Parathyroid adenoma (tissue), 2 donors: ENCODE results near the gene STAT1.

Source experiments
- H2AFZ ChIP-seq: fragments of 300-600 bp; sonication (generic); one replicate; pipeline ENCODE4 v1.7.0; 2017; ENCODE audit warnings: antibody characterized with exemption, mild to moderate bottlenecking
- H3K27ac ChIP-seq: fragments of 300-600 bp; sonication (generic); one replicate; pipeline ENCODE4 v1.7.0; 2017
- H3K27me3 ChIP-seq: fragments of 300-600 bp; sonication (generic); one replicate; pipeline ENCODE4 v1.7.0; 2017; ENCODE audit warnings: low read length; ENCODE audit not compliant: control insufficient read depth, insufficient read depth
- H3K36me3 ChIP-seq: fragments of 300-600 bp; sonication (generic); one replicate; pipeline ENCODE4 v1.7.0; 2017; ENCODE audit warnings: low read length; ENCODE audit not compliant: control insufficient read depth, insufficient read depth
- H3K4me1 ChIP-seq: fragments of 300-600 bp; sonication (generic); one replicate; pipeline ENCODE4 v1.7.0; 2017; ENCODE audit warnings: control low read depth
- H3K4me2 ChIP-seq: fragments of 300-600 bp; sonication (generic); one replicate; pipeline ENCODE4 v1.7.0; 2017; ENCODE audit warnings: low read length
- H3K4me3 ChIP-seq: fragments of 300-600 bp; sonication (generic); one replicate; pipeline ENCODE4 v1.7.0; 2017; ENCODE audit warnings: low read depth, low read length
- H3K79me2 ChIP-seq: fragments of 300-600 bp; sonication (generic); one replicate; pipeline ENCODE4 v1.7.0; 2017; ENCODE audit warnings: control low read depth
- H3K9ac ChIP-seq: fragments of 300-600 bp; sonication (generic); one replicate; pipeline ENCODE4 v1.7.0; 2017; ENCODE audit warnings: mild to moderate bottlenecking
- H3K9me3 ChIP-seq: fragments of 300-600 bp; sonication (generic); one replicate; pipeline ENCODE4 v1.7.0; 2017; ENCODE audit warnings: low read length; ENCODE audit not compliant: control insufficient read depth
- CTCF ChIP-seq: fragments of 300-600 bp; sonication (generic); IDR thresholded peaks from one replicate; pipeline ENCODE4 v1.7.0; 2017; ENCODE audit warnings: antibody characterized with exemption, mild to moderate bottlenecking
- donor health status: primary hyperparathyroidism.

Gene STAT1

DNA sequence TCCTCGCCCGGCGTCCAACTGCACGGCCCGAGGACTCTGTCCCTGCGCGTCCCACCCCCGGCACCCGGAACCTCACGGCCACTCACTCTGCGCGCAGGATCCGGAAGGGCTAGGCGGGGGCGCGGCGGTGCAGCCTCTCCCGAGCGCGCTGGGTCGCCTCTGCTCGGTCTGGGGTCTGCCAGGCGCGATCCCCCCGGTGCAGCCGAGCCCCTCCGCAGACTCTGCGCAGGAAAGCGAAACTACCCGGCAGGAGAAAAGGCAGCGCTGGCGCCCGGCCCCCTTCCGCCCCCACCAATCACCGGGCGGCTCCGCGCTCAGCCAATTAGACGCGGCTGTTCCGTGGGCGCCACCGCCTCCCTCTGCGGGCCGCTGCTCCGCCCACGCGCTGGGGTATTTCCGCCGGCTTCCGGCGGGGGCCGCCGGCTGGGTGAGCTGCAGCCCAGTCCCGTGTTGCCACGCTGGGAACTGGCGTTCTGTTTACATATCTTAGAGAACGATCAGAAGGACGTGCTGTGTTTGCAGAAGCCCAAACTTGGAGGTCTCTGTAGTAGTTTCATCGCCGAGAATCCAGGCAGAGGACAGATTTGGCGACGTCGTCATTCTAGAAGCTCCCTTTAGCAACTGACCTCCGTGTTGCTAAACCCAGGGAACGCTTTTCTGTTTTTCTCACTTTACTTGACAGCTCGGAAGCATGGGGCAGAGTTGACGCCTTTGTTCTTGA is at the start of gene STAT1:
Gene STAT1, minus strand, starts transcription at position 240 of the 721 bp plus-strand sequence. CDS start 4,168 bp downstream, outside the sequence.
- H3K4me2 ChIP-seq, result peak within 1 kb of the TSS; percentile 94
- H2AFZ ChIP-seq, result peak within 1 kb of the TSS; percentile 80
- peaks cover 13% of the 10 kb centered on the region for H3K4me1 ChIP-seq
- peak within 1 kb of the TSS; percentile 91 for H3K27ac ChIP-seq
- peak; percentile 33 for TF ChIP-seq CTCF
- no peaks in the 10 kb centered on the region for H3K36me3 ChIP-seq
- no peaks in the 10 kb centered on the region for H3K27me3 ChIP-seq
- peak within 1 kb of the TSS; percentile 25 for H3K9ac ChIP-seq
- H3K79me2 ChIP-seq, result peaks cover 27% of the 10 kb centered on the region
- H3K9me3 ChIP-seq, result no peaks in the 10 kb centered on the region
- peak within 1 kb of the TSS; percentile 99 for H3K4me3 ChIP-seq

DNA sequence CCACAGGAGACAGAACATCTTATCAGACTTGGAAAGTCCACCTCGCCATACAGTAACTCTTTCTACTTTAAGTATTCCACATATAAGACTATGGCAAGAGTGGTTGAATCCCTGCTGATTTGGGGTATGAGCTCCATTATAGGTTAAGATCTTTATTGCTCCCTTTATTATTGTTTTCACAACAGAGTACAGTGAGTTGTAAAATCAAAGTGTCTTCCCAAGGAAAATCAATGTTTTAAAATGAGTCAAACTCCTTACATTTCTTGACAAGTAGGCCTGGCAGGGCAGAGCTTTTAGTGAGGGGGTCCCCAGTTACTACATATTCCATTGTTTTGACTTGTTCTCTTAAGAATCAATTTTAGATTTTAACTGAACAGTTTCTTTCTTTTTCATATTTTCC is 49.6 kb upstream of the STAT1 start:
- no peak overlapping the region for H3K4me2 ChIP-seq
- H3K4me1 ChIP-seq, result peaks cover 7% of the 10 kb centered on the region
- no peaks in the 10 kb centered on the region for H3K9me3 ChIP-seq
- no peak overlapping the region for H3K27ac ChIP-seq
- no peaks in the 10 kb centered on the region for H3K79me2 ChIP-seq
- H3K36me3 ChIP-seq, result no peaks in the 10 kb centered on the region
- H3K9ac ChIP-seq, result no peak overlapping the region
- no peak overlapping the region for H3K4me3 ChIP-seq
- no peaks in the 10 kb centered on the region for H3K27me3 ChIP-seq
- no peak for TF ChIP-seq CTCF
- no peak overlapping the region for H2AFZ ChIP-seq

DNA sequence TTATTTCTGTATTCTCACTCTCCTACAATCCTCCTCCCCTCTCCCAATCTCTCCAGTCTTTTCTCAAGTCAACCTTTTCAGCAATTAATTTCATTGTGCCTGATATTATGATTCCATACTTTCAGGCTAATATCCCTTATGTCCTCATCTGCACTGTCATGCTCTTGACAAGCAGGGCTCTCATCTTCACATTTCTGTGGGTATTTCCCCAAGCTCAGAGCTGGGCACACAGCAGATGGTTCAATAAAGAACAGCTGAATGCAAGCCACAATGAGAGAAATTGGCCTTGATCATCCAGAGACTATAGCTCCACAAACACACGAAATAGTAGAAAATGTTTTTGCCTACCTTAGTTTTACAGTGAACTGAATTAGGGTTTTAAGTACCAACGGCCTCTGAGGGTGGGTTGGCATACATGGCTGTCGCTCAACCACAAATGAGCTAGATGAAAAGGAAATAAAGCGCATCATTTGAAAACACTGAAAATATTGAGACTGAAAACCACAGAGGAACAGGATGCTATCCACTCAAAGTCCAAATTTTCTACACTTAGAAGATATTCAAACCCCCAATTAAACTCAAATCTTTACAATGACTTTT is 47.5 kb upstream of the STAT1 start:
- no peaks in the 10 kb centered on the region for H3K27me3 ChIP-seq
- no peaks in the 10 kb centered on the region for H3K36me3 ChIP-seq
- H3K4me3 ChIP-seq, result no peak overlapping the region
- no peak overlapping the region for H2AFZ ChIP-seq
- no peaks in the 10 kb centered on the region for H3K9me3 ChIP-seq
- no peaks in the 10 kb centered on the region for H3K79me2 ChIP-seq
- no peak overlapping the region for H3K27ac ChIP-seq
- TF ChIP-seq CTCF, result no peak
- peaks cover 4% of the 10 kb centered on the region for H3K4me1 ChIP-seq
- no peak overlapping the region for H3K9ac ChIP-seq
- H3K4me2 ChIP-seq, result no peak overlapping the region

DNA sequence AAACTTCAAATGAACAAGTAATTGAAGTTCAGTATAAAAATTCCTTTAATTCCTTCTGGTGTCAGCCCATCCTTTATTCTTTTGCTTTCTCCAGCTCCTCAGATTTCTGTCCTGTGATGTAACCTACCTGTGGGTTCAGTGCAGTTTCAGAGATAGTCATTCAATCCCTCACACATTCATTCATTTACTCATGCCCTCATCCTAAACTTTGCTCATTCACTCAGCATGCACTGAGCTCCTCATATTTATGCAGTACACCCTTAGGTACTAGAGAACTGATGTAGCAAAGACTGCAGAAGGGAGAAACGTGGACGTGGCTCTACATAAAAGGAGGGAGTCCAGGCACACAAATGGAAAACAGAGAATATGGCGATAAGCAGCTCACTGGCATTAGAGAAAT is 45.3 kb upstream of the STAT1 start:
- H3K4me2 ChIP-seq, result no peak overlapping the region
- no peaks in the 10 kb centered on the region for H3K27me3 ChIP-seq
- no peaks in the 10 kb centered on the region for H3K4me1 ChIP-seq
- H3K36me3 ChIP-seq, result no peaks in the 10 kb centered on the region
- H3K9ac ChIP-seq, result no peak overlapping the region
- no peak for TF ChIP-seq CTCF
- no peaks in the 10 kb centered on the region for H3K79me2 ChIP-seq
- no peak overlapping the region for H3K27ac ChIP-seq
- no peak overlapping the region for H2AFZ ChIP-seq
- H3K9me3 ChIP-seq, result no peaks in the 10 kb centered on the region
- H3K4me3 ChIP-seq, result no peak overlapping the region
